Psoas muscle (tissue), 8 donors: ENCODE measurements around the gene MXRA7. TPM values are rescaled to one million over a fixed set of nuclear protein-coding genes. Genes with fewer than 3 reads are reported as not detected.

Experiments used
- ATAC-seq, 4 donors: fragments of 200-7000 bp; cut with Tn5 transposase; one replicate each; pipeline ENCODE4 v1.9.1; 2020; ENCODE audit warnings: moderate library complexity in 3 of 4, mild to moderate bottlenecking in 2 of 4
- DNase-seq, 2 donors: peaks; one replicate each; pipeline ENCODE4 v3.0.0-alpha.2; 2020
- H3K27ac ChIP-seq: fragments of 200-600 bp; one replicate; pipeline ENCODE4 v1.8.0; 2022
- H3K27me3 ChIP-seq, 3 donors: fragments of 200-600 bp in 1 of 3; one replicate each; pipeline versions ENCODE4 v1.6.1 to v1.8.0; 2013 to 2022; ENCODE audit warnings: low read length in 2 of 3, mild to moderate bottlenecking in 2 of 3, moderate library complexity in 1 of 3; ENCODE audit not compliant: insufficient read depth in 3 of 3
- H3K36me3 ChIP-seq, 2 donors: fragments of 200-600 bp in 1 of 2; one replicate each; pipeline versions ENCODE4 v1.6.1 to v1.8.0; 2013 to 2022; ENCODE audit warnings: low read depth in 1 of 2, mild to moderate bottlenecking in 1 of 2, moderate library complexity in 1 of 2; ENCODE audit not compliant: insufficient read depth in 1 of 2
- H3K4me1 ChIP-seq: fragments of 200-600 bp; one replicate; pipeline ENCODE4 v1.8.0; 2022
- H3K4me3 ChIP-seq: fragments of 200-600 bp; one replicate; pipeline ENCODE4 v1.8.0; 2022; ENCODE audit warnings: mild to moderate bottlenecking
- H3K9me3 ChIP-seq: fragments of 200-600 bp; one replicate; pipeline ENCODE4 v1.8.0; 2022
- CTCF ChIP-seq: fragments of 200-600 bp; IDR thresholded peaks from one replicate; pipeline ENCODE4 v1.8.0; 2022; ENCODE audit warnings: antibody characterized with exemption
- WGBS, 3 donors: extraction: QIAGEN DNeasy Blood & Tissue Kit; methylation state at CpG; one replicate each; pipeline versions ENCODE4 v1.1.6 to v1.1.7; 2013; 5-methylcytosine and 5-hydroxymethylcytosine counted together
- intact Hi-C, 2 donors: fragments of 100-400 bp; cut with DNase I; formaldehyde crosslinking; loops; one replicate each; pipeline versions ENCODE4 v1.11.0 to v1.14.2; 2022
- polyA plus RNA-seq, 3 donors: library from polyadenylated mRNA; stranded (reverse); fragments of 200-250 nt; gene quantifications; one replicate each; pipeline ENCODE4 v1.2.3, GENCODE V29; 2013
- total RNA-seq, 4 donors: library from RNA; stranded (reverse); fragmentation: NEBNext Ultra II Directional in 2 of 4; extraction: Animal tissue kit (Norgen Biotek cat#: 25700) in 2 of 4; gene quantifications; one replicate each; pipeline versions ENCODE4 v1.2.1 to v1.2.4, GENCODE V29; 2021 to 2023
- donor health status: healthy with polysubstance abuse.
- donor health status: DM: no; HTN: no; CAD: no; lungs with moderate emphysema.
- donor health status: Bipolar disorder and iron deficiency.
- donor health status: healthy.
- donor health status: DM: yes; HTN: yes; CAD: no.
- donor health status: DM: no; HTN: no; CAD: no.
- donor health status: DM: no; HTN: no; CAD: no.
- donor health status: DM: yes; HTN: yes; CAD: no.

The MXRA7 gene
- total and polyA plus RNA-seq, 7 donors, result 34.6 to 75.1 (median 43.2) TPM

- DNase-seq (no peak), ATAC-seq (no peak)
Measured at GRCh38 chr17:76683011-76683755, 27.6 kb downstream of the MXRA7 start.

GRCh38 chr17:76682296-76682695 is 28.5 kb downstream of the MXRA7 start:
- peaks cover 0 to 54% of the 10 kb centered on the region in 2 donors for H3K36me3 ChIP-seq
- H3K27me3 ChIP-seq, result no peaks in the 10 kb centered on the region
- peaks cover 6% of the 10 kb centered on the region for H3K4me1 ChIP-seq
- H3K9me3 ChIP-seq, result no peaks in the 10 kb centered on the region
- 54 to 62% (median 56%) methylated on average over 12 of the region's 12 CpGs for WGBS, 3 donors
- TF ChIP-seq CTCF, result no peak
- intact Hi-C loops, result no loop called here
- H3K4me3 ChIP-seq, result no peak overlapping the region
- ATAC-seq, result peak in 1 of 4 donors; percentile 10
- peak in 1 of 2 donors; percentile 68 for DNase-seq
- H3K27ac ChIP-seq, result peak overlapping the region; percentile 4

More at GRCh38 chr17:76683011-76683755, 27.6 kb downstream of the MXRA7 start:
- Histone ChIP-seq H3K27me3 (no peaks in the 10 kb centered on the region), H3K27ac (no peak overlapping the region), H3K9me3 (no peaks in the 10 kb centered on the region), H3K36me3 (peaks cover 0 to 45% of the 10 kb centered on the region in 2 donors), H3K4me3 (no peak overlapping the region), H3K4me1 (peaks cover 15% of the 10 kb centered on the region)
- no peak for TF ChIP-seq CTCF
- intact Hi-C loops, result no loop called here
- WGBS, 3 donors, result 61 to 66% (median 63%) methylated on average over 18 of the region's 18 CpGs

GRCh38 chr17:76681222-76682137 is 29.3 kb downstream of the MXRA7 start:
- no peaks in the 10 kb centered on the region for H3K9me3 ChIP-seq
- intact Hi-C loops, result no loop called here
- H3K27ac ChIP-seq, result peak overlapping the region; percentile 4
- peak; percentile 63 to 74 for DNase-seq
- H3K4me3 ChIP-seq, result no peak overlapping the region
- no peaks in the 10 kb centered on the region for H3K4me1 ChIP-seq
- ATAC-seq, result peak; percentile 43 to 70 (median 60)
- WGBS, 3 donors, result 45 to 54% (median 48%) methylated on average over 16 of the region's 16 CpGs
- peaks cover 0 to 60% of the 10 kb centered on the region in 2 donors for H3K36me3 ChIP-seq
- TF ChIP-seq CTCF, result peak; percentile 55
- H3K27me3 ChIP-seq, result no peaks in the 10 kb centered on the region

GRCh38 chr17:76679239-76679638 is 31.5 kb downstream of the MXRA7 start:
- H3K27ac ChIP-seq, result no peak overlapping the region
- no peak for TF ChIP-seq CTCF
- H3K9me3 ChIP-seq, result no peaks in the 10 kb centered on the region
- intact Hi-C loops, result no loop called here
- WGBS, 3 donors, result 68 to 94% (median 88%) methylated on average over 1 of the region's 1 CpG
- no peak for DNase-seq
- no peak for ATAC-seq
- H3K36me3 ChIP-seq, result peaks cover 0 to 52% of the 10 kb centered on the region in 2 donors
- H3K4me3 ChIP-seq, result no peak overlapping the region
- H3K27me3 ChIP-seq, result no peaks in the 10 kb centered on the region
- H3K4me1 ChIP-seq, result no peaks in the 10 kb centered on the region
